Measurements from ENCODE around the gene OR5T1. TPM values are rescaled to one million over a fixed set of nuclear protein-coding genes. Genes with fewer than 3 reads are reported as not detected.

Gene OR5T1
- total RNA-seq (2021; ENCODE audit: unreplicated experiment), result not detected
- not detected in 2 replicates for polyA plus RNA-seq (2012)
- Bru-seq, nascent RNA, result not detected
- not detected for BruChase-seq, experiment 1, labeled RNA remaining after a 6-hour chase
- not detected for BruChase-seq, experiment 2, labeled RNA remaining after a 2-hour chase
- long read RNA-seq, result 0 reads

DNA sequence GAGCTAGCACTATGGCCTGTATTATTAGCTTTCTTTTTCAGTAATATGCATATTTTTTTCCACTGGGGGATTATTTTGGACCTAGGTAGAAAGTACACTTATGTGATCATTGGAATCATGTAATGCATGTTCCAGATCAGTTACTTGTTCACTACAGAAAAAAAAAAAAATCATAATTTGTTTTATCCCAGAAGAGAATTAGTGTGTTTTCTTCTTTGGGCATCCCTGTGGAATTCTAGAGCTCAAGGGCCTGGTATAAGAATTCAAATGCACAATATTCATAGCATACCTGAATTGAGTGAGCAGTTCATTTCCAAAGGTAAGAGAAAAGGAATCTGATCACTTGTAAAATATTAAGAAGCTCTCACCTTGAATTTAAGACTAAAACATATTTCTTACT is at the start of gene OR5T1:
OR5T1 (plus strand) TSS at position 301 of the 400 bp plus-strand sequence. CDS start 1,485 bp downstream, outside the sequence.
- Histone ChIP-seq H3K9me2 (ENCODE audit: insufficient read depth) (no peaks in the 10 kb centered on the region), H3K27ac (ENCODE audit: low read depth, low read length) (no peak within 1 kb of the TSS), H3K4me3 (replicated peaks in 1 of 2; ENCODE audit: low read depth in 1 of 2, low read length in 2 of 2) (no peak within 1 kb of the TSS), H4K20me1 (ENCODE audit: insufficient read depth) (no peaks in the 10 kb centered on the region), H3K4me1 (ENCODE audit: control insufficient read depth in 1 of 2, insufficient read depth in 2 of 2, low read length in 2 of 2) (no peaks in the 10 kb centered on the region), H2AFZ (ENCODE audit: low read depth, low read length, poor library complexity, severe bottlenecking) (no peak within 1 kb of the TSS), H3K9ac (ENCODE audit: low read length) (no peak within 1 kb of the TSS), H3K79me2 (ENCODE audit: insufficient read depth, low read length) (no peaks in the 10 kb centered on the region), H3K36me3 (ENCODE audit: control insufficient read depth in 1 of 2, insufficient read depth in 2 of 2, low read length in 2 of 2) (no peaks in the 10 kb centered on the region), H3K9me3 (ENCODE audit: control insufficient read depth in 1 of 2, insufficient read depth in 1 of 2, low read depth in 1 of 2, low read length in 2 of 2) (peaks cover 0 to 9% of the 10 kb centered on the region in 2 experiments; a peak in 3 of 4 replicates), H3K27me3 (ENCODE audit: insufficient read depth, low read length) (no peaks in the 10 kb centered on the region), H3K4me2 (ENCODE audit: low read length) (no peak within 1 kb of the TSS)
- DNase-seq (ENCODE audit: low read depth, low spot score) (no peak), ATAC-seq (no peak)
- RAD21 ChIA-PET (ENCODE audit: low non-redundant PET in 1 of 2, low total read pairs in 2 of 2, uncharacterized antibody in 2 of 2, unreplicated experiment in 2 of 2), result no interaction called here
- POLR2A ChIA-PET, result no interaction called here
- no TSS peak for BruUV-seq (replicated peaks)
- TF ChIP-seq POLR2AphosphoS5 (IDR thresholded peaks at IDR 0.05; ENCODE audit: low read depth, low read length) (no peak), SIN3A (IDR thresholded peaks at IDR 0.05; ENCODE audit: low read depth) (no peak), CEBPB (IDR thresholded peaks at IDR 0.05; ENCODE audit: low read depth) (no peak), EGR1 (IDR thresholded peaks at IDR 0.05; ENCODE audit: low read depth) (no peak), JUND (IDR thresholded peaks at IDR 0.05) (no peak), SP1 (IDR thresholded peaks at IDR 0.05; ENCODE audit: low read depth) (no peak), YY1 (IDR thresholded peaks at IDR 0.05; ENCODE audit: extremely low read depth, insufficient replicate concordance, low read depth, low read length) (no peak), SRF (IDR thresholded peaks at IDR 0.05; ENCODE audit: low read depth) (no peak), ZBTB33 (IDR thresholded peaks at IDR 0.05; ENCODE audit: extremely low read depth, insufficient replicate concordance, low read length) (no peak), CBX3 (IDR thresholded peaks at IDR 0.05; ENCODE audit: low read depth) (no peak), ZFX (IDR thresholded peaks at IDR 0.05) (no peak), EZH2 (IDR thresholded peaks at IDR 0.05) (no peak), TCF7L2 (IDR thresholded peaks at IDR 0.05; ENCODE audit: borderline replicate concordance, extremely low read depth, insufficient read depth, insufficient read length) (no peak), ZNF274 (IDR thresholded peaks at IDR 0.05; ENCODE audit: low read depth, low read length) (no peak)
- TF ChIP-seq, protein P1, sequence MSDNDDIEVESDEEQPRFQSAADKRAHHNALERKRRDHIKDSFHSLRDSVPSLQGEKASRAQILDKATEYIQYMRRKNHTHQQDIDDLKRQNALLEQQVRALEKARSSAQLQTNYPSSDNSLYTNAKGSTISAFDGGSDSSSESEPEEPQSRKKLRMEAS (IDR thresholded peaks at IDR 0.05), result no peak
- TF ChIP-seq, protein P2, sequence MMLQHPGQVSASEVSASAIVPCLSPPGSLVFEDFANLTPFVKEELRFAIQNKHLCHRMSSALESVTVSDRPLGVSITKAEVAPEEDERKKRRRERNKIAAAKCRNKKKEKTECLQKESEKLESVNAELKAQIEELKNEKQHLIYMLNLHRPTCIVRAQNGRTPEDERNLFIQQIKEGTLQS (IDR thresholded peaks at IDR 0.05), result no peak
- CTCF ChIA-PET, result no interaction called here
- intact Hi-C loops (cut with micrococcal nuclease), result no loop called here

Measured in HCT116 (cell line).